H1 (cell line): ENCODE data around the gene GAREM2. TPM values are rescaled to one million over a fixed set of nuclear protein-coding genes. Genes with fewer than 3 reads are reported as not detected.

ENCODE experiments used
- CTCF ChIA-PET: fragments of 300-600 bp; sonication (Branson Sonifier 250); formaldehyde crosslinking; loops from one replicate; lab custom pipeline; 2021; ENCODE audit not compliant: partially characterized antibody; lab: Charles Lee
- POLR2A ChIA-PET: fragments of 300-600 bp; sonication (Branson Sonifier 250); formaldehyde crosslinking; loops from one replicate; lab custom pipeline; 2021; ENCODE audit warnings: inconsistent platforms; ENCODE audit not compliant: partially characterized antibody; lab: Charles Lee
- DNase-seq, 2 experiments: peaks; one replicate each; pipeline versions ENCODE4 v3.0.0 to v3.0.0-alpha.2; 2010 to 2022; ENCODE audit warnings: low spot score in 2 of 2, low read depth in 1 of 2, mixed read lengths in 1 of 2
- FAIRE-seq: peaks from 2 replicates; lab custom pipeline; 2011; peaks lifted over from hg19 to GRCh38; lab: Jason Lieb, UNC
- H2AFZ ChIP-seq: 2 replicates; pipeline ENCODE4 v1.8.1; 2012; ENCODE audit warnings: low read length, inconsistent platforms
- H2AK5ac ChIP-seq: 2 replicates; pipeline ENCODE4 v1.6.1; 2013; ENCODE audit warnings: low read depth, low read length
- H2BK120ac ChIP-seq: replicated peaks from 2 replicates; pipeline ENCODE3; 2013; ENCODE audit warnings: low read depth, low read length, inconsistent platforms
- H2BK12ac ChIP-seq: 2 replicates; pipeline ENCODE4 v1.6.1; 2013; ENCODE audit warnings: low read depth, low read length
- H2BK15ac ChIP-seq: 2 replicates; pipeline ENCODE4 v1.6.1; 2013; ENCODE audit warnings: low read length
- H2BK20ac ChIP-seq: 2 replicates; pipeline ENCODE4 v1.6.1; 2013; ENCODE audit warnings: low read length
- H2BK5ac ChIP-seq: 2 replicates; pipeline ENCODE4 v1.6.1; 2013; ENCODE audit warnings: low read depth, low read length
- H3K14ac ChIP-seq: 2 replicates; pipeline ENCODE4 v1.6.1; 2013; ENCODE audit warnings: inconsistent platforms; ENCODE audit not compliant: insufficient read length
- H3K18ac ChIP-seq: 2 replicates; pipeline ENCODE4 v1.6.1; 2013; ENCODE audit warnings: low read length; ENCODE audit errors: extremely low read depth
- H3K23ac ChIP-seq: 2 replicates; pipeline ENCODE4 v1.6.1; 2013; ENCODE audit warnings: inconsistent platforms; ENCODE audit not compliant: insufficient read length
- H3K23me2 ChIP-seq: 2 replicates; pipeline ENCODE4 v1.6.1; 2013; ENCODE audit warnings: low read depth, low read length
- H3K27ac ChIP-seq: 2 replicates; pipeline ENCODE4 v1.6.1; 2011; ENCODE audit warnings: low read depth, low read length, inconsistent platforms
- H3K27me3 ChIP-seq, 4 experiments: replicated peaks in 1 of 4; 1 replicate in 1 of 4; 2 replicates in 3 of 4; pipeline versions ENCODE4 v1.6.1 to v1.8.1; 2011 to 2013; ENCODE audit warnings: low read length in 3 of 4, mild to moderate bottlenecking in 3 of 4, inconsistent platforms in 2 of 4, mixed read lengths in 2 of 4, moderate library complexity in 1 of 4; ENCODE audit not compliant: control insufficient read depth in 3 of 4, insufficient read depth in 3 of 4; ENCODE audit errors: extremely low read depth in 1 of 4
- H3K36me3 ChIP-seq, 4 experiments: 2 replicates each; pipeline versions ENCODE4 v1.6.1 to v1.8.1; 2011 to 2013; ENCODE audit warnings: mild to moderate bottlenecking in 4 of 4, low read length in 3 of 4, moderate library complexity in 2 of 4, control low read depth in 1 of 4, inconsistent platforms in 1 of 4; ENCODE audit not compliant: insufficient read depth in 4 of 4, control insufficient read depth in 2 of 4
- H3K4ac ChIP-seq: replicated peaks from 2 replicates; pipeline ENCODE3; 2013; ENCODE audit warnings: low read length, low read depth, mixed read lengths, inconsistent platforms; ENCODE audit not compliant: insufficient read length
- H3K4me1 ChIP-seq, 4 experiments: replicated peaks in 1 of 4; 1 replicate in 1 of 4; 2 replicates in 3 of 4; pipeline versions ENCODE4 v1.6.1 to v1.8.1; 2011 to 2013; ENCODE audit warnings: low read length in 3 of 4, inconsistent platforms in 2 of 4, mixed read lengths in 1 of 4; ENCODE audit not compliant: insufficient read depth in 4 of 4, control insufficient read depth in 3 of 4
- H3K4me2 ChIP-seq, 2 experiments: 2 replicates each; pipeline versions ENCODE4 v1.6.1 to v1.8.1; 2011 to 2013; ENCODE audit warnings: low read depth in 2 of 2, low read length in 2 of 2, control low read depth in 1 of 2, inconsistent platforms in 1 of 2, mild to moderate bottlenecking in 1 of 2; ENCODE audit not compliant: insufficient read depth in 1 of 2
- H3K4me3 ChIP-seq, 4 experiments: fragments of 200-600, 300-600 bp in 1 of 4; sonication (generic), shearing (Covaris generic), sonication (Bioruptor Twin) in 1 of 4; 2 replicates each; pipeline versions ENCODE4 v1.5.1 to v1.8.1; 2011 to 2016; ENCODE audit warnings: low read length in 4 of 4, low read depth in 3 of 4, control low read depth in 2 of 4, inconsistent platforms in 2 of 4, mild to moderate bottlenecking in 2 of 4, mixed read lengths in 1 of 4, moderate library complexity in 1 of 4; ENCODE audit not compliant: insufficient read depth in 2 of 4; ENCODE audit errors: extremely low read depth in 1 of 4
- H3K56ac ChIP-seq: replicated peaks from 2 replicates; pipeline ENCODE3; 2013; ENCODE audit warnings: low read depth, mild to moderate bottlenecking, mixed read lengths, low read length, inconsistent platforms; ENCODE audit not compliant: insufficient read length
- H3K79me1 ChIP-seq: 2 replicates; pipeline ENCODE4 v1.6.1; 2013; ENCODE audit warnings: low read depth, low read length, control low read depth
- H3K79me2 ChIP-seq, 2 experiments: 2 replicates each; pipeline versions ENCODE4 v1.6.1 to v1.8.1; 2012 to 2013; ENCODE audit warnings: low read length in 2 of 2, mild to moderate bottlenecking in 2 of 2, inconsistent platforms in 1 of 2; ENCODE audit not compliant: insufficient read depth in 2 of 2, control insufficient read depth in 1 of 2
- H3K9ac ChIP-seq, 4 experiments: replicated peaks in 1 of 4; 1 replicate in 1 of 4; 2 replicates in 3 of 4; pipeline versions ENCODE4 v1.6.1 to v1.8.1; 2011 to 2013; ENCODE audit warnings: low read depth in 3 of 4, low read length in 3 of 4, control low read depth in 2 of 4, mild to moderate bottlenecking in 2 of 4, moderate library complexity in 2 of 4, inconsistent platforms in 1 of 4; ENCODE audit errors: extremely low read depth in 1 of 4
- H3K9me3 ChIP-seq, 2 experiments: 2 replicates each; pipeline versions ENCODE4 v1.6.1 to v1.8.1; 2012 to 2013; ENCODE audit warnings: mild to moderate bottlenecking in 2 of 2, moderate library complexity in 2 of 2, control low read depth in 1 of 2, inconsistent platforms in 1 of 2, low read depth in 1 of 2, low read length in 1 of 2, mixed read lengths in 1 of 2; ENCODE audit not compliant: insufficient read depth in 2 of 2
- H4K20me1 ChIP-seq, 2 experiments: replicated peaks in 1 of 2; 2 replicates each; pipeline versions ENCODE3 to v1.8.1; 2011 to 2013; ENCODE audit warnings: inconsistent platforms in 2 of 2, low read length in 2 of 2, mild to moderate bottlenecking in 1 of 2; ENCODE audit not compliant: insufficient read depth in 2 of 2, control insufficient read depth in 1 of 2
- H4K5ac ChIP-seq: 2 replicates; pipeline ENCODE4 v1.6.1; 2013; ENCODE audit warnings: low read length, low read depth, mixed read lengths, inconsistent platforms; ENCODE audit not compliant: insufficient read length
- H4K8ac ChIP-seq: 2 replicates; pipeline ENCODE4 v1.8.0; 2013; ENCODE audit warnings: mild to moderate bottlenecking, moderate library complexity, low read length, inconsistent platforms; ENCODE audit not compliant: insufficient read depth; ENCODE audit errors: extremely low read depth
- H4K91ac ChIP-seq: replicated peaks from 2 replicates; pipeline ENCODE3; 2013; ENCODE audit warnings: low read length, mixed read lengths, inconsistent platforms; ENCODE audit not compliant: insufficient read length
- EP300 ChIP-seq, 2 experiments: IDR thresholded peaks; 1 replicate in 1 of 2; 2 replicates in 1 of 2; pipeline ENCODE4 v1.6.1; 2011 to 2012; ENCODE audit warnings: low read depth in 2 of 2, low read length in 2 of 2, mild to moderate bottlenecking in 2 of 2, borderline replicate concordance in 1 of 2, inconsistent platforms in 1 of 2, moderate library complexity in 1 of 2
- EZH2 ChIP-seq: fragments of 200-600 bp; sonication (generic); IDR thresholded peaks from 2 replicates; pipeline ENCODE4 v1.7.1; 2012; ENCODE audit warnings: low read depth, mild to moderate bottlenecking, moderate library complexity, low read length, inconsistent platforms; ENCODE audit not compliant: severe bottlenecking
- FOSL1 ChIP-seq: IDR thresholded peaks from 2 replicates; pipeline ENCODE4 v1.6.1; 2011; ENCODE audit warnings: mild to moderate bottlenecking, low read depth, low read length, moderate library complexity; ENCODE audit not compliant: insufficient read depth
- HDAC2 ChIP-seq, 2 experiments: fragments of 300-600 bp in 1 of 2; sonication (generic) in 1 of 2; IDR thresholded peaks; 2 replicates each; pipeline ENCODE4 v1.6.1; 2011 to 2012; ENCODE audit warnings: low read depth in 2 of 2, low read length in 2 of 2, mild to moderate bottlenecking in 2 of 2, moderate library complexity in 2 of 2, borderline replicate concordance in 1 of 2, inconsistent platforms in 1 of 2
- POLR2A ChIP-seq, 2 experiments: IDR thresholded peaks; 1 replicate in 1 of 2; 2 replicates in 1 of 2; pipeline ENCODE4 v1.6.1; 2011; ENCODE audit warnings: low read depth in 2 of 2, low read length in 2 of 2, mild to moderate bottlenecking in 2 of 2; ENCODE audit errors: control extremely low read depth in 1 of 2
- POLR2AphosphoS5 ChIP-seq: IDR thresholded peaks from 2 replicates; pipeline ENCODE4 v1.6.1; 2011; ENCODE audit warnings: low read depth, low read length
- POU5F1 ChIP-seq: IDR thresholded peaks from 2 replicates; pipeline ENCODE4 v1.6.1; 2011; ENCODE audit warnings: low read depth, mild to moderate bottlenecking, low read length, moderate library complexity
- SAP30 ChIP-seq: fragments of 300-600 bp; sonication (generic); IDR thresholded peaks from 2 replicates; pipeline ENCODE4 v1.7.1; 2012; ENCODE audit warnings: low read length, moderate library complexity, mild to moderate bottlenecking, inconsistent platforms; ENCODE audit not compliant: insufficient read depth, insufficient replicate concordance
- SIRT6 ChIP-seq: IDR thresholded peaks from one replicate; pipeline ENCODE4 v1.7.1; 2012; ENCODE audit warnings: low read length, inconsistent platforms
- SIX5 ChIP-seq: IDR thresholded peaks from 2 replicates; pipeline ENCODE4 v1.6.1; 2011; ENCODE audit warnings: mild to moderate bottlenecking, low read depth, low read length
- SP4 ChIP-seq: IDR thresholded peaks from 2 replicates; pipeline ENCODE4 v1.6.1; 2012; ENCODE audit warnings: low read length, inconsistent platforms
- SUZ12 ChIP-seq: fragments of 200-600 bp; sonication (generic); IDR thresholded peaks from 2 replicates; pipeline ENCODE4 v1.6.1; 2012; ENCODE audit warnings: mild to moderate bottlenecking, inconsistent platforms, low read length, moderate library complexity, mixed read lengths
- TEAD4 ChIP-seq: IDR thresholded peaks from 2 replicates; pipeline ENCODE4 v1.6.1; 2012; ENCODE audit warnings: low read depth, low read length, inconsistent platforms, mixed read lengths
- WGBS, 2 experiments: shearing (Covaris generic) in 1 of 2; methylation state at CpG; one replicate each; pipeline versions ENCODE4 v1.1.6 to v1.1.7; 2013 to 2015; ENCODE audit warnings: low lambda C conversion rate in 2 of 2, mixed read lengths in 2 of 2, inconsistent platforms in 1 of 2, low coverage in 1 of 2, missing lambda C conversion rate in 1 of 2; ENCODE audit not compliant: insufficient replicate concordance in 2 of 2, insufficient coverage in 1 of 2, insufficient read length in 1 of 2; ENCODE audit errors: extremely low coverage in 1 of 2, missing lambda C conversion rate in 1 of 2; 5-methylcytosine and 5-hydroxymethylcytosine counted together
- polyA plus RNA-seq, 7 experiments: library from polyadenylated mRNA; depleted of rRNA in 3 of 7; stranded (reverse) in 5 of 7; unstranded in 2 of 7; fragments of >200 nt in 5 of 7; fragments of 200-250 nt in 2 of 7; gene quantifications; 1 replicate in 5 of 7; 2 replicates in 1 of 7; 4 replicates in 1 of 7; pipeline versions ENCODE4 v1.2.1 to v1.2.3, GENCODE V29; 2011 to 2013; ENCODE audit warnings: missing spikeins in 2 of 7, mixed read lengths in 2 of 7
- total RNA-seq: library from RNA; stranded (reverse); fragmentation: NEBNext Ultra II Directional; extraction: Animal tissue kit (Norgen Biotek cat#: 25700); gene quantifications from 2 replicates; pipeline ENCODE4 v1.2.1, GENCODE V29; 2021
- TF ChIP-seq, protein P1 (sequence below): IDR thresholded peaks from 2 replicates; pipeline ENCODE4 v1.6.1; 2012; ENCODE audit warnings: inconsistent platforms

GAREM2 gene
- total and polyA plus RNA-seq, 2 of the 8 experiments (the other 6 are each of a cell fraction or from before 2014, with no cell fraction given): 19.9 TPM

DNA sequence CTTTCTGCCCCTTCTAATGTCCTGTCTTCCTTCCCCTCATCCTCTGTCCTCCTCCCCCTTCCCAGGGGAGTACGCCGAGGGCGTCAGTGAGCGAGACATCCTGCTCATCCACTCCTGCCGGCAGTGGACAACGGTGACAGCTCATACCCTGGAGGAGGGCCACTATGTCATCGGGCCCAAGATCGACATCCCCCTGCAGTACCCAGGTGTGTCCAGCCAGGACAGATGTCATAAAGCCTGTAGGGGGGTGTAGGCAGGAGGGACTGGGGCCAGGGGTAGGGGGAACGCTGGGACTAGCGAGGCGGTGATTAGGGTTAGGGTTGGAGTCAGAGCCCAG, 3.4 kb downstream of the GAREM2 start:
- Histone ChIP-seq H3K9ac (no peak overlapping the region), H2AK5ac (no peak overlapping the region), H3K4me2 (no peak overlapping the region), H2BK12ac (no peak overlapping the region), H2BK20ac (no peak overlapping the region), H4K20me1 (peaks cover 2 to 20% of the 10 kb centered on the region in 2 experiments), H3K79me2 (peaks cover 0 to 11% of the 10 kb centered on the region in 2 experiments; a peak in 1 of 4 replicates), H2BK5ac (no peak overlapping the region), H3K79me1 (peaks cover 8% of the 10 kb centered on the region), H4K91ac (no peak overlapping the region), H4K5ac (no peak overlapping the region), H2BK15ac (no peak overlapping the region), H2AFZ (no peak overlapping the region), H3K23ac (no peak overlapping the region), H2BK120ac (no peak overlapping the region), H3K4ac (no peak overlapping the region), H3K14ac (no peak overlapping the region), H3K56ac (no peak overlapping the region), H4K8ac (no peak overlapping the region), H3K27ac (no peak overlapping the region), H3K4me1 (peaks cover 4 to 29% (median 17%) of the 10 kb centered on the region in 4 experiments), H3K4me3 (no peak overlapping the region), H3K27me3 (peaks cover 0 to 2% (median 0%) of the 10 kb centered on the region in 4 experiments; a peak in 3 of 7 replicates), H3K23me2 (peaks cover 19% of the 10 kb centered on the region), H3K36me3 (peaks cover 0 to 9% (median 2%) of the 10 kb centered on the region in 4 experiments; a peak in 3 of 8 replicates), H3K9me3 (no peaks in the 10 kb centered on the region), H3K18ac (no peak overlapping the region)
- CTCF ChIA-PET: interaction anchor here (0.7 to 3.2 kb wide), 4 partner anchors 8 to 63 kb away, joined by 3 to 23 read pairs (median 5); no protein-coding TSS in a partner anchor
- WGBS, 2 experiments: 90% methylated on average over 10 of the region's 11 CpGs; no CpG with 5 or more reads in 1 of the 2 experiments
- POLR2A ChIA-PET: interaction anchor here (1.2 to 7.3 kb wide), 2 partner anchors 9 to 11 kb away, joined by 3 to 65 read pairs; no protein-coding TSS in a partner anchor
- no peak for FAIRE-seq
- DNase-seq: no peak
- no peak for TF ChIP-seq POLR2AphosphoS5
- no peak for TF ChIP-seq POU5F1
- TF ChIP-seq, protein P1, sequence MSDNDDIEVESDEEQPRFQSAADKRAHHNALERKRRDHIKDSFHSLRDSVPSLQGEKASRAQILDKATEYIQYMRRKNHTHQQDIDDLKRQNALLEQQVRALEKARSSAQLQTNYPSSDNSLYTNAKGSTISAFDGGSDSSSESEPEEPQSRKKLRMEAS: no peak
- no peak for TF ChIP-seq EP300 (IDR thresholded peaks at IDR 0.05; ENCODE audit: borderline replicate concordance in 1 of 2, low read depth in 2 of 2, low read length in 2 of 2)
- TF ChIP-seq HDAC2 (IDR thresholded peaks at IDR 0.05; ENCODE audit: borderline replicate concordance in 1 of 2, low read depth in 2 of 2, low read length in 2 of 2): no peak
- no peak for TF ChIP-seq SIX5
- TF ChIP-seq SIRT6: no peak
- no peak for TF ChIP-seq FOSL1
- TF ChIP-seq SUZ12: no peak
- TF ChIP-seq EZH2: no peak
- no peak for TF ChIP-seq SP4
- TF ChIP-seq SAP30: no peak
- no peak for TF ChIP-seq POLR2A (IDR thresholded peaks at IDR 0.05; ENCODE audit: control extremely low read depth in 1 of 2, low read depth in 2 of 2, low read length in 2 of 2)
- TF ChIP-seq TEAD4: no peak
